CD14-positive monocyte (primary cell): Measurements from ENCODE around the gene TIAM1. TPM values are rescaled to one million over a fixed set of nuclear protein-coding genes. Genes with fewer than 3 reads are reported as not detected.
A peak's percentile ranks its signal among the peaks of the same experiment; 100 is the strongest.

Source experiments
- DNase-seq, 3 donors: peaks; one replicate each; pipeline ENCODE4 v3.0.0-alpha.2; 2011 to 2022
- H2AFZ ChIP-seq: 2 replicates; pipeline ENCODE4 v1.6.0; 2012; ENCODE audit warnings: mild to moderate bottlenecking, low read depth, low read length, inconsistent platforms; ENCODE audit not compliant: insufficient read depth, poor library complexity, severe bottlenecking
- H3K27ac ChIP-seq, 2 donors: 1 replicate in 1 of 2; 2 replicates in 1 of 2; pipeline ENCODE4 v1.5.1; 2012 to 2013; ENCODE audit warnings: low read length in 2 of 2, control low read depth in 1 of 2, inconsistent platforms in 1 of 2, low read depth in 1 of 2, mild to moderate bottlenecking in 1 of 2
- H3K27me3 ChIP-seq, 2 donors: one replicate each; pipeline versions ENCODE4 v1.6.0 to v1.6.1; 2011 to 2013; ENCODE audit warnings: low read length in 2 of 2; ENCODE audit not compliant: control insufficient read depth in 2 of 2, insufficient read depth in 2 of 2
- H3K36me3 ChIP-seq, 2 donors: replicated peaks in 1 of 2; 1 replicate in 1 of 2; 2 replicates in 1 of 2; pipeline versions ENCODE4 v1.5.1 to v1.6.1; 2012 to 2013; ENCODE audit warnings: low read length in 2 of 2, control low read depth in 1 of 2, inconsistent platforms in 1 of 2, mild to moderate bottlenecking in 1 of 2; ENCODE audit not compliant: insufficient read depth in 2 of 2, control insufficient read depth in 1 of 2
- H3K4me1 ChIP-seq, 2 donors: 1 replicate in 1 of 2; 2 replicates in 1 of 2; pipeline versions ENCODE4 v1.5.1 to v1.6.1; 2012 to 2013; ENCODE audit warnings: low read length in 2 of 2, control low read depth in 1 of 2, inconsistent platforms in 1 of 2, mild to moderate bottlenecking in 1 of 2, moderate library complexity in 1 of 2; ENCODE audit not compliant: insufficient read depth in 2 of 2, control insufficient read depth in 1 of 2
- H3K4me2 ChIP-seq: replicated peaks from 2 replicates; pipeline ENCODE3; 2012; ENCODE audit warnings: low read length, moderate library complexity, mild to moderate bottlenecking; ENCODE audit not compliant: poor library complexity, severe bottlenecking; ENCODE audit errors: extremely low read depth
- H3K4me3 ChIP-seq, 3 experiments: fragments of 200-600 bp in 1 of 3; sonication (generic) in 1 of 3; replicated peaks in 1 of 3; 1 replicate in 2 of 3; 2 replicates in 1 of 3; pipeline ENCODE4 v1.5.1; 2011 to 2013; ENCODE audit warnings: low read length in 3 of 3, mild to moderate bottlenecking in 3 of 3, control low read depth in 2 of 3, low read depth in 2 of 3, inconsistent platforms in 1 of 3, moderate library complexity in 1 of 3
- H3K79me2 ChIP-seq: 2 replicates; pipeline ENCODE4 v1.6.0; 2012; ENCODE audit warnings: mild to moderate bottlenecking, control low read depth, inconsistent platforms, low read length, moderate library complexity; ENCODE audit not compliant: insufficient read depth
- H3K9ac ChIP-seq: 2 replicates; pipeline ENCODE4 v1.6.0; 2017; ENCODE audit warnings: low read length, mild to moderate bottlenecking; ENCODE audit not compliant: insufficient read depth, poor library complexity, severe bottlenecking
- H3K9me3 ChIP-seq, 2 donors: replicated peaks in 1 of 2; 1 replicate in 1 of 2; 2 replicates in 1 of 2; pipeline versions ENCODE4 v1.5.1 to v1.6.1; 2012 to 2013; ENCODE audit warnings: low read length in 2 of 2, control low read depth in 1 of 2; ENCODE audit not compliant: control insufficient read depth in 1 of 2, insufficient read depth in 1 of 2
- H4K20me1 ChIP-seq: 2 replicates; pipeline ENCODE4 v1.6.0; 2012; ENCODE audit warnings: mild to moderate bottlenecking, low read length, control low read depth, moderate library complexity; ENCODE audit not compliant: insufficient read depth
- H3K27ac Mint-ChIP-seq, 7 donors: one replicate each; pipeline ENCODE4 v1.8.0; 2020; ENCODE audit warnings: mild to moderate bottlenecking in 7 of 7, mixed read lengths in 7 of 7, moderate library complexity in 6 of 7, inconsistent platforms in 2 of 7
- H3K27me3 Mint-ChIP-seq, 3 donors: one replicate each; pipeline ENCODE4 v1.8.0; 2021 to 2022; ENCODE audit warnings: low read depth in 3 of 3, mild to moderate bottlenecking in 3 of 3, mixed read lengths in 3 of 3, moderate library complexity in 3 of 3, inconsistent platforms in 1 of 3
- H3K36me3 Mint-ChIP-seq, 2 donors: one replicate each; pipeline ENCODE4 v1.8.0; 2020; ENCODE audit warnings: mixed read lengths in 2 of 2, inconsistent platforms in 1 of 2, mild to moderate bottlenecking in 1 of 2
- H3K4me1 Mint-ChIP-seq: one replicate; pipeline ENCODE4 v1.8.0; 2020; ENCODE audit warnings: mild to moderate bottlenecking, mixed read lengths
- H3K4me3 Mint-ChIP-seq, 2 donors: one replicate each; pipeline ENCODE4 v1.8.0; 2020; ENCODE audit warnings: mild to moderate bottlenecking in 2 of 2, mixed read lengths in 2 of 2, moderate library complexity in 1 of 2
- H3K9me3 Mint-ChIP-seq, 7 donors: one replicate each; pipeline ENCODE4 v1.8.0; 2020 to 2022; ENCODE audit warnings: mixed read lengths in 7 of 7, mild to moderate bottlenecking in 6 of 7, moderate library complexity in 6 of 7, inconsistent platforms in 2 of 7
- CTCF ChIP-seq: fragments of 200-600 bp; IDR thresholded peaks from one replicate; pipeline ENCODE4 v1.8.0; 2022; ENCODE audit warnings: antibody characterized with exemption, mild to moderate bottlenecking
- WGBS: methylation state at CpG from one replicate; pipeline ENCODE4 v1.1.5; 2013; ENCODE audit warnings: missing lambda C conversion rate; ENCODE audit not compliant: insufficient coverage; 5-methylcytosine and 5-hydroxymethylcytosine counted together
- intact Hi-C, 2 donors: fragments of 100-400 bp; cut with micrococcal nuclease; formaldehyde crosslinking; loops; one replicate each; pipeline versions ENCODE4 v1.15.0 to v1.15.1; 2023
- polyA plus RNA-seq, 3 donors: library from polyadenylated mRNA; depleted of rRNA in 1 of 3; unstranded in 2 of 3; stranded (reverse) in 1 of 3; fragments of 300-500 nt in 2 of 3; fragments of >200 nt in 1 of 3; fragmentation: Illumina TruSeq in 2 of 3; gene quantifications; 1 replicate in 2 of 3; 2 replicates in 1 of 3; pipeline ENCODE4 v1.2.3, GENCODE V29; 2012 to 2021

Gene TIAM1
- polyA plus RNA-seq, 3 donors, result 17.7 to 55.0 (median 45.3) TPM

- H3K36me3 Mint-ChIP-seq, result peaks cover 19 to 43% of the 10 kb centered on the region in 2 donors
- TF ChIP-seq CTCF, result no peak
- H3K4me1 Mint-ChIP-seq, result peaks cover 8% of the 10 kb centered on the region
Observed at GRCh38 chr21:31275901-31276300, 68.2 kb downstream of the TIAM1 start.

GRCh38 chr21:31273278-31273677, 70.8 kb downstream of the TIAM1 start:
- H3K4me2 ChIP-seq, result no peak overlapping the region
- H3K36me3 ChIP-seq, result peaks cover 0 to 13% of the 10 kb centered on the region in 2 donors
- peaks cover 10% of the 10 kb centered on the region for H3K4me1 Mint-ChIP-seq
- TF ChIP-seq CTCF, result no peak
- H3K27ac ChIP-seq, result peak overlapping the region in 1 of 2 donors; percentile 9
- H3K36me3 Mint-ChIP-seq, result peaks cover 27 to 55% of the 10 kb centered on the region in 2 donors
- no peak overlapping the region for H3K4me3 ChIP-seq
- intact Hi-C loops, result no loop called here
- peaks cover 0 to 10% (median 2%) of the 10 kb centered on the region in 7 donors for H3K9me3 Mint-ChIP-seq
- no peak overlapping the region for H3K9ac ChIP-seq
- no peaks in the 10 kb centered on the region for H3K27me3 ChIP-seq
- H3K79me2 ChIP-seq, result no peaks in the 10 kb centered on the region
- 77% methylated on average over 2 of the region's 2 CpGs for WGBS
- no peak for DNase-seq
- H2AFZ ChIP-seq, result no peak overlapping the region
- H4K20me1 ChIP-seq, result peaks cover 99% of the 10 kb centered on the region
- peak overlapping the region in 1 of 7 donors; percentile 50 for H3K27ac Mint-ChIP-seq
- no peak overlapping the region for H3K4me3 Mint-ChIP-seq
- no peaks in the 10 kb centered on the region for H3K9me3 ChIP-seq
- H3K4me1 ChIP-seq, result peaks cover 0 to 5% of the 10 kb centered on the region in 2 donors
- H3K27me3 Mint-ChIP-seq, result peaks cover 0 to 6% (median 2%) of the 10 kb centered on the region in 3 donors

More at GRCh38 chr21:31275901-31276300, 68.2 kb downstream of the TIAM1 start:
- no peak for DNase-seq
- peaks cover 100% of the 10 kb centered on the region for H4K20me1 ChIP-seq
- H3K4me3 ChIP-seq, result no peak overlapping the region
- peaks cover 0 to 8% (median 2%) of the 10 kb centered on the region in 7 donors for H3K9me3 Mint-ChIP-seq
- WGBS, result no CpG with 5 or more reads among the region's 6 CpGs
- no peak overlapping the region for H3K4me2 ChIP-seq
- intact Hi-C loops, result no loop called here
- H3K27me3 ChIP-seq, result no peaks in the 10 kb centered on the region
- H3K36me3 ChIP-seq, result peaks cover 0 to 13% of the 10 kb centered on the region in 2 donors
- H3K4me1 ChIP-seq, result peaks cover 0 to 5% of the 10 kb centered on the region in 2 donors
- no peak overlapping the region for H3K4me3 Mint-ChIP-seq
- no peak overlapping the region for H3K27ac ChIP-seq
- no peak overlapping the region for H3K9ac ChIP-seq
- H2AFZ ChIP-seq, result no peak overlapping the region
- H3K27me3 Mint-ChIP-seq, result no peaks in the 10 kb centered on the region
- H3K79me2 ChIP-seq, result no peaks in the 10 kb centered on the region
- H3K27ac Mint-ChIP-seq, result no peak overlapping the region
- no peaks in the 10 kb centered on the region for H3K9me3 ChIP-seq
